Testis (tissue), 3 donors: ENCODE data around the gene BAIAP2L1. TPM values are rescaled to one million over a fixed set of nuclear protein-coding genes. Genes with fewer than 3 reads are reported as not detected.

ENCODE experiments used
- DNase-seq: peaks from one replicate; pipeline ENCODE4 v3.0.0-alpha.2; 2019
- H3K27ac ChIP-seq, 2 donors: fragments of 200-600 bp; sonication (generic); one replicate each; pipeline ENCODE4 v1.5.1; 2019
- H3K27me3 ChIP-seq: fragments of 200-600 bp; sonication (generic); one replicate; pipeline ENCODE4 v1.5.1; 2019
- H3K36me3 ChIP-seq: fragments of 200-600 bp; sonication (generic); one replicate; pipeline ENCODE4 v1.5.1; 2017; ENCODE audit warnings: low read depth; ENCODE audit errors: missing control alignments
- H3K4me1 ChIP-seq: fragments of 200-600 bp; sonication (generic); one replicate; pipeline ENCODE4 v1.5.1; 2019
- H3K4me3 ChIP-seq, 2 donors: fragments of 200-600 bp; sonication (generic); one replicate each; pipeline ENCODE4 v1.5.1; 2017 to 2019
- H3K9me3 ChIP-seq: fragments of 200-600 bp; sonication (generic); one replicate; pipeline ENCODE4 v1.5.1; 2017
- CTCF ChIP-seq, 3 experiments: fragments of 450-650 bp in 2 of 3; fragments of 200-600 bp in 1 of 3; sonication (generic) in 1 of 3; IDR thresholded peaks; one replicate each; pipeline ENCODE4 v1.5.1; 2016 to 2019; ENCODE audit warnings: antibody characterized with exemption in 3 of 3, mild to moderate bottlenecking in 2 of 3, moderate library complexity in 1 of 3
- POLR2A ChIP-seq: fragments of 450-650 bp; IDR thresholded peaks from one replicate; pipeline ENCODE4 v1.6.1; 2017; ENCODE audit warnings: antibody characterized with exemption, mild to moderate bottlenecking, moderate library complexity
- WGBS, 2 donors: methylation state at CpG; one replicate each; pipeline ENCODE4 v1.1.5; 2018; 5-methylcytosine and 5-hydroxymethylcytosine counted together
- intact Hi-C: fragments of 100-400 bp; cut with DNase I; formaldehyde crosslinking; loops from one replicate; pipeline ENCODE4 v1.15.1; 2023; ENCODE audit warnings: low total_unique reads
- polyA plus RNA-seq: library from polyadenylated mRNA; stranded (reverse); fragments of 350-450 nt; fragmentation: Illumina TruSeq; extraction: RNeasy Lipid Tissue Mini Kit (QIAGEN cat#74804); gene quantifications from one replicate; pipeline ENCODE4 v1.2.3, GENCODE V29; 2014; ENCODE audit warnings: low read depth, low replicate concordance; ENCODE audit not compliant: insufficient read depth
- total RNA-seq, 2 donors: library from RNA; depleted of rRNA; stranded (reverse); fragments of >200 nt; gene quantifications; one replicate each; pipeline ENCODE4 v1.2.3, GENCODE V29; 2016

Gene BAIAP2L1
- total and polyA plus RNA-seq, 3 donors from 2014 or later = 16.8 to 24.2 (median 23.5) TPM

GRCh38 chr7:98248156-98248555 is 152.7 kb downstream of the BAIAP2L1 start:
- intact Hi-C loops = no loop called here
- Histone ChIP-seq H3K4me1 (peaks cover 8% of the 10 kb centered on the region), H3K4me3 (no peak overlapping the region), H3K27me3 (no peaks in the 10 kb centered on the region), H3K9me3 (no peaks in the 10 kb centered on the region), H3K36me3 (no peaks in the 10 kb centered on the region), H3K27ac (no peak overlapping the region)
- 96 to 100% methylated on average over 10 to 12 of the region's 12 CpGs for WGBS, 2 donors
- no peak for DNase-seq
- TF ChIP-seq CTCF (IDR thresholded peaks at IDR 0.05) = no peak
- no peak for TF ChIP-seq POLR2A

GRCh38 chr7:98244871-98245270 is 156.0 kb downstream of the BAIAP2L1 start:
- Histone ChIP-seq H3K4me1 (no peaks in the 10 kb centered on the region), H3K9me3 (no peaks in the 10 kb centered on the region), H3K36me3 (no peaks in the 10 kb centered on the region), H3K4me3 (no peak overlapping the region), H3K27me3 (no peaks in the 10 kb centered on the region), H3K27ac (no peak overlapping the region)
- TF ChIP-seq POLR2A (no peak), CTCF (IDR thresholded peaks at IDR 0.05) (no peak)
- intact Hi-C loops = no loop called here
- no peak for DNase-seq
- 86 to 89% methylated on average over 1 to 10 of the region's 14 CpGs for WGBS, 2 donors

GRCh38 chr7:98242934-98243333 is 158.0 kb downstream of the BAIAP2L1 start:
- 86 to 96% methylated on average over 4 of the region's 4 CpGs for WGBS, 2 donors
- Histone ChIP-seq H3K27ac (no peak overlapping the region), H3K27me3 (no peaks in the 10 kb centered on the region), H3K4me1 (no peaks in the 10 kb centered on the region), H3K36me3 (no peaks in the 10 kb centered on the region), H3K9me3 (no peaks in the 10 kb centered on the region), H3K4me3 (no peak overlapping the region)
- DNase-seq = no peak
- TF ChIP-seq POLR2A = no peak
- TF ChIP-seq CTCF (IDR thresholded peaks at IDR 0.05) = no peak
- intact Hi-C loops = no loop called here

GRCh38 chr7:98242342-98242741 is 158.5 kb downstream of the BAIAP2L1 start:
- no peaks in the 10 kb centered on the region for H3K9me3 ChIP-seq
- H3K4me3 ChIP-seq = no peak overlapping the region
- no peak for DNase-seq
- TF ChIP-seq CTCF (IDR thresholded peaks at IDR 0.05) (no peak), POLR2A (no peak)
- intact Hi-C loops = no loop called here
- no peaks in the 10 kb centered on the region for H3K4me1 ChIP-seq
- 85 to 89% methylated on average over 1 of the region's 1 CpG for WGBS, 2 donors
- H3K27ac ChIP-seq = no peak overlapping the region
- H3K36me3 ChIP-seq = no peaks in the 10 kb centered on the region
- no peaks in the 10 kb centered on the region for H3K27me3 ChIP-seq

GRCh38 chr7:98241674-98242241 is 159.1 kb downstream of the BAIAP2L1 start:
- DNase-seq = no peak
- intact Hi-C loops = no loop called here
- Histone ChIP-seq H3K27me3 (no peaks in the 10 kb centered on the region), H3K36me3 (no peaks in the 10 kb centered on the region), H3K9me3 (no peaks in the 10 kb centered on the region), H3K4me3 (no peak overlapping the region), H3K27ac (no peak overlapping the region), H3K4me1 (no peaks in the 10 kb centered on the region)
- TF ChIP-seq POLR2A (no peak), CTCF (IDR thresholded peaks at IDR 0.05) (no peak)
- WGBS, 2 donors = 70 to 86% methylated on average over 8 to 16 of the region's 16 CpGs
